ENCODE results near the gene KLHL29.

DNA sequence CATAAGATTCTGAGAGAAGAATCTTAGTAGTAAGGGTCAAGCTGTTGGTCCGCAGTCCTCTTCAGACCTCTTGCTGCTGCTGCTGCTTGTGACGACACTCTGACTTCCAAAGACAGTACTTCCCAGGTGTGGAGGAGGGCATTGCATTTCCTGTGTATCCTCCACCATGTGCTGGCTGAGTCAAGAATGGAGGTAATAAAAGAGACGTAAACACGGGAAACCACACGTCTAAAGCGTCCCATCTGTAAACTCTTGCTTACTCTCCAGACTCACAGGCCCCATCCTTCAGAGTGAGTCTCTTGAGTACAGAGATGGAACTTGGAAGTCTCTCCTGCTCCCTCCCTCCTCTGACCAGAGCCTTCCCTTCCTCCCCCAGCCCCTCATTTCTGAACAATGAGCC, 25.6 kb downstream of the KLHL29 start:
- no peak for TF ChIP-seq POLR2A (IDR thresholded peaks at IDR 0.05)
- TF ChIP-seq CTCF (IDR thresholded peaks at IDR 0.05): no peak
